HEK293 (cell line): Measurements from ENCODE around the gene HYDIN.

Experiments used
- CTCF ChIA-PET: fragments of 350-600 bp; formaldehyde crosslinking; extraction: SDS; loops from one replicate; lab custom pipeline; 2021; ENCODE audit warnings: antibody characterized with exemption; lab: Yijun Ruan, JAX
- POLR2A ChIA-PET: fragments of 300-600 bp; formaldehyde crosslinking; extraction: SDS; loops from one replicate; lab custom pipeline; 2020; ENCODE audit warnings: antibody characterized with exemption, inconsistent platforms; lab: Yijun Ruan, JAX
- H3K27ac ChIP-seq: fragments of 200-500 bp; sonication (Bioruptor generic); 2 replicates; pipeline ENCODE4 v1.5.1; 2014; ENCODE audit warnings: low read depth, low read length, control low read depth, inconsistent platforms; ENCODE audit errors: extremely low read depth
- H3K36me3 ChIP-seq, 2 experiments: fragments of 200-500 bp in 1 of 2; sonication (Bioruptor generic) in 1 of 2; 1 replicate in 1 of 2; 2 replicates in 1 of 2; pipeline ENCODE4 v1.5.1; 2014 to 2017; ENCODE audit warnings: inconsistent platforms in 2 of 2, low read length in 2 of 2; ENCODE audit not compliant: control insufficient read depth in 2 of 2, insufficient read depth in 1 of 2
- H3K4me1 ChIP-seq: fragments of 200-500 bp; sonication (Bioruptor generic); 2 replicates; pipeline ENCODE4 v1.5.1; 2014; ENCODE audit warnings: mild to moderate bottlenecking, low read length, inconsistent platforms; ENCODE audit not compliant: control insufficient read depth, insufficient read depth
- H3K4me3 ChIP-seq: 2 replicates; pipeline ENCODE4 v1.5.1; 2011; ENCODE audit warnings: low read depth, mild to moderate bottlenecking, control low read depth, low read length, moderate library complexity
- H3K9me3 ChIP-seq: fragments of 200-500 bp; sonication (Bioruptor generic); 2 replicates; pipeline ENCODE4 v1.5.1; 2014; ENCODE audit warnings: low read depth, low read length, inconsistent platforms; ENCODE audit not compliant: control insufficient read depth, insufficient read depth
- EGR2 ChIP-seq: fragments of 450-650 bp; formaldehyde crosslinking; IDR thresholded peaks from 2 replicates; pipeline ENCODE4 v1.5.1; 2016; ENCODE audit warnings: low read depth, missing biosample characterization, missing genetic modification characterization
- GLI4 ChIP-seq: fragments of 450-650 bp; formaldehyde crosslinking; IDR thresholded peaks from 2 replicates; pipeline ENCODE4 v1.5.1; 2016; ENCODE audit warnings: missing biosample characterization, missing genetic modification characterization
- HOXA7 ChIP-seq: sonication (generic); formaldehyde crosslinking; IDR thresholded peaks from 2 replicates; pipeline ENCODE4 v1.8.1; 2022; ENCODE audit warnings: missing genetic modification reagents, borderline replicate concordance
- KLF10 ChIP-seq: fragments of 450-650 bp; IDR thresholded peaks from 2 replicates; pipeline ENCODE4 v1.5.1; 2018; ENCODE audit warnings: missing biosample characterization, mild to moderate bottlenecking, missing genetic modification characterization
- KLF7 ChIP-seq: fragments of 450-650 bp; formaldehyde crosslinking; IDR thresholded peaks from 2 replicates; pipeline ENCODE4 v1.5.1; 2016; ENCODE audit warnings: missing biosample characterization, missing genetic modification characterization, borderline replicate concordance
- MYNN ChIP-seq: fragments of 450-650 bp; formaldehyde crosslinking; IDR thresholded peaks from 2 replicates; pipeline ENCODE4 v1.5.1; 2016; ENCODE audit warnings: missing biosample characterization, missing genetic modification characterization, borderline replicate concordance
- PATZ1 ChIP-seq: fragments of 450-650 bp; formaldehyde crosslinking; IDR thresholded peaks from 2 replicates; pipeline ENCODE4 v1.5.1; 2016; ENCODE audit warnings: missing biosample characterization, missing genetic modification characterization
- SALL2 ChIP-seq: fragments of 450-650 bp; formaldehyde crosslinking; IDR thresholded peaks from 2 replicates; pipeline ENCODE4 v1.5.0; 2017; ENCODE audit warnings: missing biosample characterization, mild to moderate bottlenecking, missing genetic modification characterization, borderline replicate concordance
- WT1 ChIP-seq: fragments of 450-650 bp; formaldehyde crosslinking; IDR thresholded peaks from 2 replicates; pipeline ENCODE4 v1.5.1; 2016; ENCODE audit warnings: missing biosample characterization, missing genetic modification characterization
- YY2 ChIP-seq: fragments of 450-650 bp; formaldehyde crosslinking; IDR thresholded peaks from 2 replicates; pipeline ENCODE4 v1.5.1; 2016; ENCODE audit warnings: missing biosample characterization, missing genetic modification characterization
- ZBTB1 ChIP-seq: fragments of 450-650 bp; formaldehyde crosslinking; IDR thresholded peaks from 2 replicates; pipeline ENCODE4 v1.5.1; 2016; ENCODE audit warnings: missing biosample characterization, missing genetic modification characterization
- ZBTB26 ChIP-seq: fragments of 450-650 bp; formaldehyde crosslinking; optimal IDR thresholded peaks from 2 replicates; pipeline ENCODE3; 2016; ENCODE audit warnings: missing biosample characterization, mild to moderate bottlenecking, missing genetic modification characterization
- ZNF112 ChIP-seq: fragments of 450-650 bp; formaldehyde crosslinking; IDR thresholded peaks from 2 replicates; pipeline ENCODE4 v1.5.0; 2017; ENCODE audit warnings: missing biosample characterization, missing genetic modification characterization
- ZNF140 ChIP-seq: fragments of 450-650 bp; formaldehyde crosslinking; IDR thresholded peaks from 2 replicates; pipeline ENCODE4 v1.5.1; 2016; ENCODE audit warnings: missing biosample characterization, missing genetic modification characterization
- ZNF157 ChIP-seq: fragments of 450-650 bp; formaldehyde crosslinking; IDR thresholded peaks from 2 replicates; pipeline ENCODE4 v1.5.1; 2016; ENCODE audit warnings: missing biosample characterization, missing genetic modification characterization
- ZNF16 ChIP-seq: fragments of 450-650 bp; formaldehyde crosslinking; IDR thresholded peaks from 2 replicates; pipeline ENCODE4 v1.5.1; 2016; ENCODE audit warnings: low read depth, missing biosample characterization, missing genetic modification characterization
- ZNF2 ChIP-seq: fragments of 450-650 bp; formaldehyde crosslinking; IDR thresholded peaks from 2 replicates; pipeline ENCODE4 v1.5.1; 2016; ENCODE audit warnings: missing biosample characterization, missing genetic modification characterization
- ZNF274 ChIP-seq, 2 experiments: fragments of 200-500 bp in 1 of 2; fragments of 450-650 bp in 1 of 2; sonication (Bioruptor generic) in 1 of 2; formaldehyde crosslinking in 1 of 2; IDR thresholded peaks; 2 replicates each; pipeline versions ENCODE4 v1.5.1 to v1.6.1; 2014 to 2016; ENCODE audit warnings: borderline replicate concordance in 1 of 2, inconsistent platforms in 1 of 2, low read length in 1 of 2, missing biosample characterization in 1 of 2, missing genetic modification characterization in 1 of 2
- ZNF341 ChIP-seq: fragments of 450-650 bp; formaldehyde crosslinking; IDR thresholded peaks from 2 replicates; pipeline ENCODE4; 2016; ENCODE audit warnings: low read depth, missing biosample characterization, missing genetic modification characterization
- ZNF350 ChIP-seq: fragments of 450-650 bp; formaldehyde crosslinking; IDR thresholded peaks from 2 replicates; pipeline ENCODE4 v1.5.0; 2017; ENCODE audit warnings: missing biosample characterization, mild to moderate bottlenecking, missing genetic modification characterization
- ZNF501 ChIP-seq: fragments of 450-650 bp; formaldehyde crosslinking; IDR thresholded peaks from 2 replicates; pipeline ENCODE4 v1.5.1; 2016; ENCODE audit warnings: missing biosample characterization, missing genetic modification characterization
- ZNF529 ChIP-seq: fragments of 450-650 bp; formaldehyde crosslinking; IDR thresholded peaks from 2 replicates; pipeline ENCODE4 v1.5.1; 2017; ENCODE audit warnings: missing genetic modification characterization, missing biosample characterization; ENCODE audit not compliant: insufficient replicate concordance
- ZNF544 ChIP-seq: fragments of 450-650 bp; formaldehyde crosslinking; IDR thresholded peaks from 2 replicates; pipeline ENCODE4 v1.5.0; 2017; ENCODE audit warnings: missing biosample characterization, missing genetic modification characterization
- ZNF555 ChIP-seq: fragments of 450-650 bp; formaldehyde crosslinking; conservative IDR thresholded peaks from 2 replicates; pipeline ENCODE4 v1.5.1; 2017; ENCODE audit warnings: missing biosample characterization, mild to moderate bottlenecking, missing genetic modification characterization, inconsistent platforms
- ZNF600 ChIP-seq: fragments of 450-650 bp; formaldehyde crosslinking; IDR thresholded peaks from 2 replicates; pipeline ENCODE4 v1.5.1; 2016; ENCODE audit warnings: missing biosample characterization, missing genetic modification characterization
- ZNF623 ChIP-seq: fragments of 450-650 bp; formaldehyde crosslinking; IDR thresholded peaks from 2 replicates; pipeline ENCODE4 v1.5.1; 2016; ENCODE audit warnings: missing biosample characterization, missing genetic modification characterization
- ZNF624 ChIP-seq: fragments of 450-650 bp; formaldehyde crosslinking; IDR thresholded peaks from 2 replicates; pipeline ENCODE4 v1.5.1; 2017; ENCODE audit warnings: missing biosample characterization, missing genetic modification characterization
- ZNF654 ChIP-seq: fragments of 450-650 bp; formaldehyde crosslinking; IDR thresholded peaks from 2 replicates; pipeline ENCODE4 v1.5.1; 2016; ENCODE audit warnings: low read depth, missing biosample characterization, missing genetic modification characterization
- ZNF660 ChIP-seq: fragments of 450-650 bp; IDR thresholded peaks from 2 replicates; pipeline ENCODE4 v1.5.1; 2018; ENCODE audit warnings: missing biosample characterization, mild to moderate bottlenecking, missing genetic modification characterization
- ZNF707 ChIP-seq: fragments of 450-650 bp; formaldehyde crosslinking; IDR thresholded peaks from 2 replicates; pipeline ENCODE4 v1.5.1; 2016; ENCODE audit warnings: missing biosample characterization, missing genetic modification characterization
- ZSCAN23 ChIP-seq: fragments of 450-650 bp; formaldehyde crosslinking; IDR thresholded peaks from 2 replicates; pipeline ENCODE4 v1.5.1; 2016; ENCODE audit warnings: missing biosample characterization, missing genetic modification characterization

HYDIN gene

GRCh38 chr16:71264299-71264698, 33.8 kb upstream of the HYDIN start:
- H3K4me1 ChIP-seq, result 0 out of 2 replicates have a peak, but pooled peaks cover 2% of the 10 kb centered on the region
- H3K9me3 ChIP-seq, result no peaks in the 10 kb centered on the region; the same call in 1 of the 2 replicates
- POLR2A ChIA-PET, result no interaction called here
- H3K4me3 ChIP-seq, result no peak overlapping the region
- no peak overlapping the region for H3K27ac ChIP-seq
- CTCF ChIA-PET, result no interaction called here
- TF ChIP-seq ZNF623 (no peak), ZNF707 (tag by site-specific recombination) (no peak), ZBTB26 (no peak), ZNF16 (no peak), ZNF624 (no peak), ZNF600 (no peak), KLF10 (tag by site-specific recombination) (no peak), ZNF341 (no peak), HOXA7 (no peak), ZNF2 (tag by site-specific recombination) (no peak), ZNF350 (no peak), KLF7 (tag by site-specific recombination) (no peak)
- H3K36me3 ChIP-seq, result no peaks in the 10 kb centered on the region

GRCh38 chr16:71263582-71263981, 33.1 kb upstream of the HYDIN start:
- Histone ChIP-seq H3K4me3 (no peak overlapping the region), H3K4me1 (0 out of 2 replicates have a peak, but pooled peaks cover 2% of the 10 kb centered on the region), H3K36me3 (no peaks in the 10 kb centered on the region), H3K9me3 (no peaks in the 10 kb centered on the region; the same call in 1 of the 2 replicates), H3K27ac (no peak overlapping the region)
- CTCF ChIA-PET, result no interaction called here
- POLR2A ChIA-PET, result no interaction called here
- TF ChIP-seq ZNF157 (tag by site-specific recombination) (no peak), ZNF16 (no peak), ZNF555 (tag by site-specific recombination) (no peak), ZSCAN23 (tag by site-specific recombination) (no peak), MYNN (tag by site-specific recombination) (no peak), ZNF660 (tag by site-specific recombination) (no peak)

GRCh38 chr16:71262391-71262790, 31.9 kb upstream of the HYDIN start:
- CTCF ChIA-PET, result no interaction called here
- no peak for TF ChIP-seq GLI4 (tag by site-specific recombination)
- no peak for TF ChIP-seq ZNF529 (tag by site-specific recombination)
- TF ChIP-seq ZNF544 (tag by site-specific recombination), result no peak
- TF ChIP-seq ZNF140 (tag by site-specific recombination), result no peak
- no peak for TF ChIP-seq YY2 (tag by site-specific recombination)
- TF ChIP-seq ZNF501, result no peak
- TF ChIP-seq SALL2 (tag by site-specific recombination), result no peak
- no peak for TF ChIP-seq EGR2 (tag by site-specific recombination)
- TF ChIP-seq ZNF112 (tag by site-specific recombination), result no peak
- no peak for TF ChIP-seq ZBTB1 (tag by site-specific recombination)
- no peak for TF ChIP-seq ZNF654 (tag by site-specific recombination)
- TF ChIP-seq ZNF274 (IDR thresholded peaks at IDR 0.05; ENCODE audit: low read length), result no peak
- no peak for TF ChIP-seq ZNF274 (tag by site-specific recombination; IDR thresholded peaks at IDR 0.05; ENCODE audit: borderline replicate concordance)
- no peak for TF ChIP-seq WT1
- TF ChIP-seq PATZ1 (tag by site-specific recombination), result no peak
- no peak for TF ChIP-seq HOXA7

More at GRCh38 chr16:71262391-71262790, 31.9 kb upstream of the HYDIN start:
- POLR2A ChIA-PET, result no interaction called here
- Histone ChIP-seq H3K9me3 (no peaks in the 10 kb centered on the region), H3K27ac (no peak overlapping the region), H3K4me3 (no peak overlapping the region), H3K36me3 (no peaks in the 10 kb centered on the region), H3K4me1 (0 out of 2 replicates have a peak, but pooled peaks cover 2% of the 10 kb centered on the region)
